Uterus (tissue), 4 donors: ENCODE data around the gene PRKG2. TPM values are rescaled to one million over a fixed set of nuclear protein-coding genes. Genes with fewer than 3 reads are reported as not detected.

Source experiments
- DNase-seq, 2 donors: peaks; one replicate each; pipeline ENCODE4 v3.0.0-alpha.2; 2019 to 2020
- H3K27ac ChIP-seq, 2 donors: fragments of 200-600 bp; sonication (generic); 1 replicate in 1 of 2; 2 replicates in 1 of 2; pipeline ENCODE4 v1.5.1; 2016 to 2018
- H3K27me3 ChIP-seq, 2 donors: fragments of 200-600 bp; sonication (generic); one replicate each; pipeline ENCODE4 v1.5.1; 2018 to 2019; ENCODE audit warnings: control low read depth in 1 of 2
- H3K36me3 ChIP-seq, 2 donors: fragments of 200-600 bp; sonication (generic); one replicate each; pipeline ENCODE4 v1.5.1; 2019; ENCODE audit warnings: control low read depth in 1 of 2
- H3K4me1 ChIP-seq, 2 donors: fragments of 200-600 bp; sonication (generic); one replicate each; pipeline ENCODE4 v1.5.1; 2018 to 2019; ENCODE audit warnings: control low read depth in 1 of 2
- H3K4me3 ChIP-seq, 2 donors: fragments of 200-600 bp; sonication (generic); 1 replicate in 1 of 2; 2 replicates in 1 of 2; pipeline ENCODE4 v1.5.1; 2018 to 2019; ENCODE audit warnings: mild to moderate bottlenecking in 1 of 2
- H3K9me3 ChIP-seq, 2 donors: fragments of 200-600 bp; sonication (generic); one replicate each; pipeline ENCODE4 v1.5.1; 2019; ENCODE audit warnings: control low read depth in 1 of 2
- POLR2A ChIP-seq, 2 donors: fragments of 450-650 bp; IDR thresholded peaks; one replicate each; pipeline ENCODE4 v1.6.1; 2016; ENCODE audit warnings: antibody characterized with exemption in 2 of 2, mild to moderate bottlenecking in 1 of 2, moderate library complexity in 1 of 2
- intact Hi-C: fragments of 100-400 bp; cut with DNase I; formaldehyde crosslinking; loops from one replicate; pipeline ENCODE4 v1.15.1; 2023; ENCODE audit warnings: low total_unique reads
- total RNA-seq, 4 donors: library from RNA; depleted of rRNA in 3 of 4; stranded (reverse); fragments of >200 nt in 3 of 4; gene quantifications; one replicate each; pipeline versions ENCODE4 v1.1.0 to v1.2.4, GENCODE V29; 2014 to 2023
- TF ChIP-seq, protein P1 (sequence below), 4 experiments: fragments of 200-600 bp in 2 of 4; fragments of 450-650 bp in 2 of 4; sonication (generic) in 2 of 4; IDR thresholded peaks; one replicate each; pipeline ENCODE4 v1.5.1; 2016 to 2019; ENCODE audit warnings: antibody characterized with exemption in 4 of 4, mild to moderate bottlenecking in 2 of 4, moderate library complexity in 1 of 4
- donor health status: DM: yes; HTN: yes; CAD: no.

The PRKG2 gene
- total RNA-seq, 4 donors from 2014 or later, result 0.18 to 4.4 TPM; not detected in 2

- no peak for DNase-seq
- TF ChIP-seq POLR2A (IDR thresholded peaks at IDR 0.05), result no peak
- TF ChIP-seq, protein P1, sequence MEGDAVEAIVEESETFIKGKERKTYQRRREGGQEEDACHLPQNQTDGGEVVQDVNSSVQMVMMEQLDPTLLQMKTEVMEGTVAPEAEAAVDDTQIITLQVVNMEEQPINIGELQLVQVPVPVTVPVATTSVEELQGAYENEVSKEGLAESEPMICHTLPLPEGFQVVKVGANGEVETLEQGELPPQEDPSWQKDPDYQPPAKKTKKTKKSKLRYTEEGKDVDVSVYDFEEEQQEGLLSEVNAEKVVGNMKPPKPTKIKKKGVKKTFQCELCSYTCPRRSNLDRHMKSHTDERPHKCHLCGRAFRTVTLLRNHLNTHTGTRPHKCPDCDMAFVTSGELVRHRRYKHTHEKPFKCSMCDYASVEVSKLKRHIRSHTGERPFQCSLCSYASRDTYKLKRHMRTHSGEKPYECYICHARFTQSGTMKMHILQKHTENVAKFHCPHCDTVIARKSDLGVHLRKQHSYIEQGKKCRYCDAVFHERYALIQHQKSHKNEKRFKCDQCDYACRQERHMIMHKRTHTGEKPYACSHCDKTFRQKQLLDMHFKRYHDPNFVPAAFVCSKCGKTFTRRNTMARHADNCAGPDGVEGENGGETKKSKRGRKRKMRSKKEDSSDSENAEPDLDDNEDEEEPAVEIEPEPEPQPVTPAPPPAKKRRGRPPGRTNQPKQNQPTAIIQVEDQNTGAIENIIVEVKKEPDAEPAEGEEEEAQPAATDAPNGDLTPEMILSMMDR (IDR thresholded peaks at IDR 0.05), result no peak
- Histone ChIP-seq H3K4me1 (no peaks in the 10 kb centered on the region), H3K36me3 (no peaks in the 10 kb centered on the region), H3K27ac (no peak overlapping the region), H3K4me3 (no peak overlapping the region), H3K9me3 (no peaks in the 10 kb centered on the region), H3K27me3 (no peaks in the 10 kb centered on the region)
- intact Hi-C loops, result no loop called here
These were observed 42.0 kb upstream of the PRKG2 start for GRCh38 chr4:81257021-81257420.

- TF ChIP-seq, protein P1 (IDR thresholded peaks at IDR 0.05), result no peak
- TF ChIP-seq POLR2A (IDR thresholded peaks at IDR 0.05), result no peak
- intact Hi-C loops, result no loop called here
- no peak overlapping the region for H3K27ac ChIP-seq
- no peaks in the 10 kb centered on the region for H3K9me3 ChIP-seq
- H3K36me3 ChIP-seq, result no peaks in the 10 kb centered on the region
- H3K4me3 ChIP-seq, result no peak overlapping the region
- no peaks in the 10 kb centered on the region for H3K4me1 ChIP-seq
- no peaks in the 10 kb centered on the region for H3K27me3 ChIP-seq
- DNase-seq, result no peak
These were observed 41.3 kb upstream of the PRKG2 start for GRCh38 chr4:81256059-81256970.

DNA sequence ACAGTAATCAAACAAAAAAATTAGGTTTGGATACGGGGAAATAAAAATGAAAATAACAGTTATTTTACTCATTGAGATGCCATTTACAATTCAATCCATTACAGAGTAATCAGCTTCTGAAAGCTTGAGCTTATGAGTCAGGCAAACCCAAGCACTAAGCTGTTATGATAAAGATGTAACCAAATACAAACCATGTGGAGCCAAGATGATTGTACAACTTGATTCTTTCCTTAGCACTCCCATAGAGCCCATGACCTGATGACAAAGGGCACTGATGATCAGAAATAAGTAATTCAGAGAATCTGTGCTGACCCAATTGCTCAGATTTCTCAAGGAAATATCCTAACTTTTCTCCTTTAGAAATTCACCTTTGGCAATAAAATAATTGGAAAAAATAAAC lies 40.5 kb upstream of the PRKG2 start:
- Histone ChIP-seq H3K9me3 (no peaks in the 10 kb centered on the region), H3K27me3 (no peaks in the 10 kb centered on the region), H3K4me3 (no peak overlapping the region), H3K27ac (no peak overlapping the region), H3K36me3 (no peaks in the 10 kb centered on the region), H3K4me1 (no peaks in the 10 kb centered on the region)
- TF ChIP-seq, protein P1 (IDR thresholded peaks at IDR 0.05), result no peak
- no peak for TF ChIP-seq POLR2A (IDR thresholded peaks at IDR 0.05)
- intact Hi-C loops, result no loop called here
- DNase-seq, result no peak

- H3K4me1 ChIP-seq, result no peaks in the 10 kb centered on the region
- no peak for DNase-seq
These were observed 35.4 kb upstream of the PRKG2 start for GRCh38 chr4:81250430-81250829.

More at GRCh38 chr4:81250430-81250829, 35.4 kb upstream of the PRKG2 start:
- no peak overlapping the region for H3K27ac ChIP-seq
- no peaks in the 10 kb centered on the region for H3K9me3 ChIP-seq
- no peak for TF ChIP-seq POLR2A (IDR thresholded peaks at IDR 0.05)
- TF ChIP-seq, protein P1 (IDR thresholded peaks at IDR 0.05), result no peak
- no peak overlapping the region for H3K4me3 ChIP-seq
- no peaks in the 10 kb centered on the region for H3K36me3 ChIP-seq
- intact Hi-C loops, result no loop called here
- H3K27me3 ChIP-seq, result no peaks in the 10 kb centered on the region
